RWPE1 (cell line): Measurements from ENCODE around the gene ARHGEF25.
"Not testable (repeated sequence)": the region's sequence is repeated elsewhere in the genome, so short reads cannot be mapped to it uniquely, and the experiment has no call there.

Experiments
- CTCF ChIA-PET: fragments of 350-600 bp; sonication (Branson Sonifier 250); formaldehyde crosslinking; extraction: SDS; loops from one replicate; lab custom pipeline; 2021; lab: Yijun Ruan, JAX
- POLR2A ChIA-PET: fragments of 400-600 bp; formaldehyde crosslinking; extraction: SDS; loops from one replicate; lab custom pipeline; 2020; ENCODE audit warnings: antibody characterized with exemption; ENCODE audit not compliant: low non-redundant PET; lab: Yijun Ruan, JAX
- DNase-seq: peaks from one replicate; pipeline ENCODE4 v3.0.0; 2012; ENCODE audit warnings: low spot score
- H3K27ac ChIP-seq: fragments of 450-650 bp; 2 replicates; pipeline ENCODE4 v1.5.1; 2017
- TF ChIP-seq, protein P1 (sequence below): fragments of 450-650 bp; conservative IDR thresholded peaks from 2 replicates; pipeline ENCODE4 v1.5.1; 2017; ENCODE audit warnings: low read depth, mild to moderate bottlenecking

ARHGEF25 gene

DNA sequence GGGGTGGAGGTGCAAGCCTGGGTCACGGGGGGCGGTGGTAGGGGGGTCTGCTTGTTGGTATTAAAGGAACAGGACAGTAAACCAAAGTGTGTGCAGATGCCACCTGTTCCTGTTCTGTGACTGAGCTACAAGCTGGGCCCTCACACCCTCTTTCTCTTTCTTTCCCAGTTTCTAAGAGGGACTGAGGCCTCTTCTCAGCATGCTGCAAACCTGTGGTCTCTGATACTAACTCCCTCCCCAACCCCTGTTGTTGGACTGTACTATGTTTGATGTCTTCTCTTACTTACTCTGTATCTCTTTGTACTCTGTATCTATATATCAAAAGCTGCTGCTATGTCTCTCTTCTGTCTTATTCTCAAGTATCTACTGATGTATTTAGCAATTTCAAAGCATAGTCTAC, 27.2 kb upstream of the ARHGEF25 start:
- DNase-seq, result no peak
- TF ChIP-seq, protein P1, sequence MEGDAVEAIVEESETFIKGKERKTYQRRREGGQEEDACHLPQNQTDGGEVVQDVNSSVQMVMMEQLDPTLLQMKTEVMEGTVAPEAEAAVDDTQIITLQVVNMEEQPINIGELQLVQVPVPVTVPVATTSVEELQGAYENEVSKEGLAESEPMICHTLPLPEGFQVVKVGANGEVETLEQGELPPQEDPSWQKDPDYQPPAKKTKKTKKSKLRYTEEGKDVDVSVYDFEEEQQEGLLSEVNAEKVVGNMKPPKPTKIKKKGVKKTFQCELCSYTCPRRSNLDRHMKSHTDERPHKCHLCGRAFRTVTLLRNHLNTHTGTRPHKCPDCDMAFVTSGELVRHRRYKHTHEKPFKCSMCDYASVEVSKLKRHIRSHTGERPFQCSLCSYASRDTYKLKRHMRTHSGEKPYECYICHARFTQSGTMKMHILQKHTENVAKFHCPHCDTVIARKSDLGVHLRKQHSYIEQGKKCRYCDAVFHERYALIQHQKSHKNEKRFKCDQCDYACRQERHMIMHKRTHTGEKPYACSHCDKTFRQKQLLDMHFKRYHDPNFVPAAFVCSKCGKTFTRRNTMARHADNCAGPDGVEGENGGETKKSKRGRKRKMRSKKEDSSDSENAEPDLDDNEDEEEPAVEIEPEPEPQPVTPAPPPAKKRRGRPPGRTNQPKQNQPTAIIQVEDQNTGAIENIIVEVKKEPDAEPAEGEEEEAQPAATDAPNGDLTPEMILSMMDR, result no peak
- H3K27ac ChIP-seq, result no peak overlapping the region
- POLR2A ChIA-PET, result no interaction called here
- CTCF ChIA-PET, result interaction anchor here (0.5 to 2.0 kb wide), 25 partner anchors 9 to 153 kb away, joined by 3 to 32 read pairs (median 5); partner anchors contain the start of genes ARHGEF25, B4GALNT1 and OS9

DNA sequence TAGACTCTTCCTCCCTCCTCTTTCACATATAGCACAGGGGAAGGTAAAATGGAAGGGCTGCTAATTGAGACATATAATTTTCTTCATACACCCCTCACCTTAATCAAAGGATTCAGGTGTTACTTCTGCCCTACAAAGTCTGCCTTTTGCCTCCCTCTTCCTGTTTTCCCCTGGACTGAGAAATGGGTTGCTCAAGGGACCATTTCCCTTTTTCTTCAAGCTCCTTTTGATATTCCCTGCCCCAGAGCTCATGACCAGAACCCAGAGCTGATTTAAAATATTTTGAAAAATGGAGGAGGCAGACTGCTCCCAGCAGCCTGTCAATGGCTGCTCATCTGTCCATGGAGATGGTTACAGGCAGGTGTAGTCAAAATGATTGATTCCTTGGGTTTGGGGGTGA, 26.5 kb upstream of the ARHGEF25 start:
- ChIA-PET CTCF (interaction anchor here (0.6 to 1.8 kb wide), 7 partner anchors 10 to 152 kb away, joined by 3 to 9 read pairs (median 4); partner anchors contain the start of gene B4GALNT1), POLR2A (interaction anchor here (0.5 kb wide), 1 partner anchor 97 kb away, joined by 5 read pairs; no protein-coding TSS in a partner anchor)
- TF ChIP-seq, protein P1, result no peak
- DNase-seq, result no peak
- no peak overlapping the region for H3K27ac ChIP-seq

DNA sequence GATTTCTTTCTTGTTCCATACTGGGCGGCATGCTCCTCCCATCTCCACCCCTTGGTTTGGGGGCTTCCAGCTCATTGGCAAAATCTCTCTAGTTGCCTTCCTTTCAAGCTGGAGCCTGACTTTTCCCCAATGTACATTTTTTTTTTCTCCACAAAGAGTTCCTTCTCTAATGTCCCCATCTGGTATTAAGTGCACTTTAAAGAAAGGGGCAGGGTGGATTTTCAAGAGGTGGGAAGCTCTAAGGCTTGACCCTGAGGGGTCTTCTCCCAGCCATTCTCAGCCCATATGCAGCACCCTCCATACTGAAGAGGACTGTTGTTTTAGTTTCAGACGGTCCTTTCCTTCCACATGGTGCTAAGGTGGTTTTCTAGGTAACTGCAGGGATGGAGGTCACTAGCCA, 26.1 kb upstream of the ARHGEF25 start:
- ChIA-PET CTCF (interaction anchor here (0.6 to 1.1 kb wide), 4 partner anchors 9 to 48 kb away, joined by 3 to 5 read pairs (median 4); partner anchors contain the start of gene B4GALNT1), POLR2A (interaction anchor here (0.5 kb wide), 1 partner anchor 96 kb away, joined by 5 read pairs; no protein-coding TSS in a partner anchor)
- DNase-seq, result no peak
- H3K27ac ChIP-seq, result no peak overlapping the region
- TF ChIP-seq, protein P1, result no peak

DNA sequence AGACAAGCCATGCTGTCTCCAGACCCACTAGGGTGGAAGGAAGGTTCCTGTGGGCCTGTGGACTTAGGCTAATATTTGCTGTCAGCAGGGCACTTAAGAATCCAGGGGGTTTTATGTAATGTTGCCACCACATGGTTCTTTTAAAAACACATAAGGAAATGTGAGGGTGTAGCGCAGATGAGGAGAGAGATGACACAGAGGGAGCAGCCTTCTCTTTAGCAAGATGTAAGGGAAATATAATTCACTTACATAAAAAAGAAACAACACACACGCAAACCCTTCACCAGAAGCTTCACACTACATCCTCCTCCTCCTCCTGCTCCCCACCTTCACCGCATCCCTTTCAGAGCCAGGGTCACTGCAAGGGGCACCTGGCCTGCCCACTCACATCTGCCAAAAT, 25.1 kb upstream of the ARHGEF25 start:
- POLR2A ChIA-PET, result no interaction called here
- DNase-seq, result no peak
- no peak overlapping the region for H3K27ac ChIP-seq
- TF ChIP-seq, protein P1, result no peak
- CTCF ChIA-PET, result interaction anchor here (0.6 to 1.1 kb wide), 2 partner anchors 10 to 47 kb away, joined by 3 to 5 read pairs; partner anchors contain the start of gene B4GALNT1

DNA sequence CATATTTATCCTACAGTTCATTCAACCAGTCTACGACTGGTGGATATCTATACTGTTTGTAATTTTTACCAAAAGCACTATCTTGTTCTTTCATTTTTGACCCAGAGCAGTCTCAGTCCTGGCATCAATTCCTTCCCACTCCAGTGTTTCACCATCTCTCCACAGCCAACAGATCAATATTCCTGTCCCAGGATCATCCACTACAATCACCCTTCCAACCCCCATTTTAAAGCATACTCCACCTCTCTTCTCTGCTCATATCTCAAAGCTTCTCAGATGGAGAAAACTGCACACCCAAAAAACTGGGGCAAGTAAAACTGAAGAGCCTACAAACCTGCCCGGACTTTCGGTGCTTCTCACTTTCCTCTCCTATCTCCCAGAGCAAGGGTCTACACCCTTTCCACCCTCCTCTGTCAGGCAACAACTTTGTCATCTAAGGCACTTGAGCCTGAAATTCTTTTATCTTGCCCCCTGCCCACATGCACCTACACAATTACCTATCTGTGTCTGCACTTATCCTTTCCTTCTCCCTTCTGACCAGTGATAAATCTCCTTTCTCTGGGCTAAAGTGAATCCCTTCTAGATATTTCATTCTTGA, 24.3 kb upstream of the ARHGEF25 start:
- no peak for DNase-seq
- ChIA-PET POLR2A (no interaction called here), CTCF (no interaction called here)
- TF ChIP-seq, protein P1, result no peak
- no peak overlapping the region for H3K27ac ChIP-seq

DNA sequence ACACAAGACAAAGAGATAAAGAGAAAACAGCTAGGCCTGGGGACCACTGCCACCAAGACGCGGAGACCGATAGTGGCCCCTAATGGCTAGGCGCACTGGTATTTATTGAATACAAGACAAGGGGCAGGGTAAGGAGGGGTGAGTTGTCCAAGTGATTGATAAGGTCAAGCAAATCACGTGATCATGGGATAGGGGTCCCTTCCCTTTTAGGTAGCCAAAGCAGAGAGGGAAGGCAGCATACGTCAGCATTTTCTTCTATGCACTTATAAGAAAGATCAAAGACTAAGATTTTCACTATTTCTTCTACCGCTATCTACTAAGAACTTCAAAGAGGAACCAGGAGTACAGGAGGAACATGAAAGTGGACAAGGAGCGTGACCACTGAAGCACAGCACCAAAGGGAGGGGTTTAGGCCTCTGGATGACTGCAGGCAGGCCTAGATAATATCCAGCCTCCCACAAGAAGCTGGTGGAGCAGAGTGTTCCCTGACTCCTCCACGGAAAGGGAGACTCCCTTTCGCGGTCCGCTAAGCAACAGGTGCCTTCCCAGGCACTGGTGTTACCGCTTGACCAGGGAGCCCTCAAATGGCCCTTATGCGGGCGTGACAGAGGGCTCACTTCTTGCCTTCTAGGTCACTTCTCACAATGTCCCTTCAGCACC, 22.2 kb upstream of the ARHGEF25 start:
- CTCF ChIA-PET, result interaction anchor here (0.6 to 0.8 kb wide), 2 partner anchors 33 to 131 kb away, joined by 3 to 4 read pairs; no protein-coding TSS in a partner anchor
- H3K27ac ChIP-seq, POLR2A ChIA-PET, DNase-seq: not testable (repeated sequence)
